H1 (cell line): ENCODE results near the gene CENPC. TPM values are rescaled to one million over a fixed set of nuclear protein-coding genes. Genes with fewer than 3 reads are reported as not detected.

Experiments used
- BACH1 ChIP-seq: IDR thresholded peaks from 2 replicates; pipeline ENCODE4 v1.6.1; 2012; ENCODE audit warnings: low read length, improper control_type of control experiment
- CBX5 ChIP-seq: fragments of 300-800, 300-1000 bp; sonication (generic); IDR thresholded peaks from 2 replicates; pipeline ENCODE4 v1.7.1; 2016; ENCODE audit warnings: antibody characterized with exemption, low read length, low read depth
- GTF2F1 ChIP-seq: IDR thresholded peaks from 2 replicates; pipeline ENCODE4 v1.6.1; 2012; ENCODE audit warnings: low read depth, low read length, improper control_type of control experiment, borderline replicate concordance
- KDM4A ChIP-seq: IDR thresholded peaks from one replicate; pipeline ENCODE4 v1.7.1; 2012; ENCODE audit warnings: low read depth, mild to moderate bottlenecking, moderate library complexity, low read length, inconsistent platforms; ENCODE audit not compliant: severe bottlenecking
- KDM5A ChIP-seq: fragments of 200-600 bp; IDR thresholded peaks from 2 replicates; pipeline ENCODE4 v1.7.1; 2012; ENCODE audit warnings: mild to moderate bottlenecking, low read length, inconsistent platforms, mixed read lengths
- POLR2A ChIP-seq, 2 experiments: IDR thresholded peaks; 1 replicate in 1 of 2; 2 replicates in 1 of 2; pipeline ENCODE4 v1.6.1; 2011; ENCODE audit warnings: low read depth in 2 of 2, low read length in 2 of 2, mild to moderate bottlenecking in 2 of 2; ENCODE audit errors: control extremely low read depth in 1 of 2
- TBP ChIP-seq: IDR thresholded peaks from 2 replicates; pipeline ENCODE4 v1.6.1; 2011; ENCODE audit warnings: low read depth, low read length, improper control_type of control experiment
- polyA plus RNA-seq, 7 experiments: library from polyadenylated mRNA; depleted of rRNA in 3 of 7; stranded (reverse) in 5 of 7; unstranded in 2 of 7; fragments of >200 nt in 5 of 7; fragments of 200-250 nt in 2 of 7; gene quantifications; 1 replicate in 5 of 7; 2 replicates in 1 of 7; 4 replicates in 1 of 7; pipeline versions ENCODE4 v1.2.1 to v1.2.3, GENCODE V29; 2011 to 2013; ENCODE audit warnings: missing spikeins in 2 of 7, mixed read lengths in 2 of 7
- total RNA-seq: library from RNA; stranded (reverse); fragmentation: NEBNext Ultra II Directional; extraction: Animal tissue kit (Norgen Biotek cat#: 25700); gene quantifications from 2 replicates; pipeline ENCODE4 v1.2.1, GENCODE V29; 2021

CENPC gene
- total and polyA plus RNA-seq, 2 of the 8 experiments (the other 6 are each of a cell fraction or from before 2014, with no cell fraction given), result 2.8 to 15.7 TPM

GRCh38 chr4:67499799-67500198, 45.5 kb downstream of the CENPC start (continued):
- TF ChIP-seq TBP, result no peak
- no peak for TF ChIP-seq KDM4A
- no peak for TF ChIP-seq BACH1
- TF ChIP-seq GTF2F1, result no peak
- TF ChIP-seq KDM5A, result no peak
- TF ChIP-seq CBX5, result no peak
- TF ChIP-seq POLR2A (IDR thresholded peaks at IDR 0.05; ENCODE audit: control extremely low read depth in 1 of 2, low read depth in 2 of 2, low read length in 2 of 2), result no peak
